Lung (tissue), 12 donors: Measurements from ENCODE around the gene LBX1. TPM values are rescaled to one million over a fixed set of nuclear protein-coding genes. Genes with fewer than 3 reads are reported as not detected.

Experiments
- ATAC-seq: fragments of 200-7000 bp; cut with Tn5 transposase; one replicate; pipeline ENCODE4 v1.9.1; 2020; ENCODE audit warnings: moderate number of reproducible peaks; ENCODE audit not compliant: insufficient read depth, low FRiP score
- DNase-seq, 3 donors: peaks; one replicate each; pipeline ENCODE4 v3.0.0-alpha.2; 2013 to 2017
- H3K27ac ChIP-seq, 2 donors: one replicate each; pipeline ENCODE4 v1.5.1; 2013; ENCODE audit warnings: mild to moderate bottlenecking in 2 of 2, moderate library complexity in 2 of 2, control low read depth in 1 of 2, inconsistent platforms in 1 of 2, low read depth in 1 of 2, low read length in 1 of 2
- H3K27me3 ChIP-seq, 3 donors: one replicate each; pipeline ENCODE4 v1.5.1; 2013; ENCODE audit warnings: low read length in 2 of 3; ENCODE audit not compliant: control insufficient read depth in 3 of 3, insufficient read depth in 3 of 3
- H3K36me3 ChIP-seq, 4 donors: one replicate each; pipeline ENCODE4 v1.5.1; 2013; ENCODE audit warnings: low read length in 4 of 4, mild to moderate bottlenecking in 1 of 4, moderate library complexity in 1 of 4; ENCODE audit not compliant: control insufficient read depth in 4 of 4, insufficient read depth in 4 of 4
- H3K4me1 ChIP-seq, 5 donors: one replicate each; pipeline ENCODE4 v1.5.1; 2013; ENCODE audit warnings: low read length in 5 of 5, mild to moderate bottlenecking in 2 of 5, moderate library complexity in 1 of 5; ENCODE audit not compliant: control insufficient read depth in 5 of 5, insufficient read depth in 5 of 5
- H3K4me3 ChIP-seq: one replicate; pipeline ENCODE4 v1.5.1; 2013; ENCODE audit warnings: mild to moderate bottlenecking, control low read depth, moderate library complexity
- H3K9ac ChIP-seq, 2 donors: one replicate each; pipeline ENCODE4 v1.5.1; 2013; ENCODE audit warnings: low read length in 2 of 2, control low read depth in 1 of 2; ENCODE audit not compliant: insufficient read depth in 1 of 2
- H3K9me3 ChIP-seq, 4 donors: one replicate each; pipeline ENCODE4 v1.5.1; 2013; ENCODE audit warnings: low read length in 3 of 4, mild to moderate bottlenecking in 1 of 4, moderate library complexity in 1 of 4; ENCODE audit not compliant: control insufficient read depth in 4 of 4, insufficient read depth in 3 of 4
- WGBS, 2 donors: extraction: QIAGEN DNeasy Blood & Tissue Kit; methylation state at CpG; one replicate each; pipeline ENCODE4 v1.1.7; 2013; 5-methylcytosine and 5-hydroxymethylcytosine counted together
- polyA plus RNA-seq, 2 donors: library from polyadenylated mRNA; stranded (reverse); fragments of 200-250 nt; gene quantifications; one replicate each; pipeline ENCODE4 v1.2.1, GENCODE V29; 2013
- total RNA-seq, 2 donors: library from RNA; depleted of rRNA in 1 of 2; stranded (reverse); fragments of >200 nt in 1 of 2; gene quantifications; one replicate each; pipeline ENCODE4 v1.2.1, GENCODE V29; 2014 to 2021
- TF ChIP-seq, protein P1 (sequence below): IDR thresholded peaks from 2 replicates; pipeline ENCODE4 v1.5.1; 2012; ENCODE audit warnings: mild to moderate bottlenecking; ENCODE audit errors: control extremely low read depth, extremely low read depth
- donor health status: control.
- donor health status: control.
- donor health status: Bipolar disorder and iron deficiency.
- donor health status: healthy.
- donor health status: DM: yes; HTN: yes; CAD: no.

The LBX1 gene
- total and polyA plus RNA-seq, 4 donors = 0.02 to 0.09 (median 0.04) TPM; not detected in 1

GRCh38 chr10:101237081-101237981, 8.1 kb upstream of the LBX1 start:
- Histone ChIP-seq H3K27ac (no peak overlapping the region), H3K4me3 (no peak overlapping the region), H3K4me1 (peaks cover 0 to 21% (median 4%) of the 10 kb centered on the region in 5 donors), H3K9ac (no peak overlapping the region), H3K27me3 (peaks cover 0 to 83% (median 62%) of the 10 kb centered on the region in 3 donors), H3K9me3 (peaks cover 0 to 10% (median 0%) of the 10 kb centered on the region in 4 donors), H3K36me3 (no peaks in the 10 kb centered on the region)
- ATAC-seq (no peak), DNase-seq (peak in 2 of 3 donors; percentile 50 to 66)
- 13 to 16% methylated on average over 38 of the region's 38 CpGs for WGBS, 2 donors
- TF ChIP-seq, protein P1, sequence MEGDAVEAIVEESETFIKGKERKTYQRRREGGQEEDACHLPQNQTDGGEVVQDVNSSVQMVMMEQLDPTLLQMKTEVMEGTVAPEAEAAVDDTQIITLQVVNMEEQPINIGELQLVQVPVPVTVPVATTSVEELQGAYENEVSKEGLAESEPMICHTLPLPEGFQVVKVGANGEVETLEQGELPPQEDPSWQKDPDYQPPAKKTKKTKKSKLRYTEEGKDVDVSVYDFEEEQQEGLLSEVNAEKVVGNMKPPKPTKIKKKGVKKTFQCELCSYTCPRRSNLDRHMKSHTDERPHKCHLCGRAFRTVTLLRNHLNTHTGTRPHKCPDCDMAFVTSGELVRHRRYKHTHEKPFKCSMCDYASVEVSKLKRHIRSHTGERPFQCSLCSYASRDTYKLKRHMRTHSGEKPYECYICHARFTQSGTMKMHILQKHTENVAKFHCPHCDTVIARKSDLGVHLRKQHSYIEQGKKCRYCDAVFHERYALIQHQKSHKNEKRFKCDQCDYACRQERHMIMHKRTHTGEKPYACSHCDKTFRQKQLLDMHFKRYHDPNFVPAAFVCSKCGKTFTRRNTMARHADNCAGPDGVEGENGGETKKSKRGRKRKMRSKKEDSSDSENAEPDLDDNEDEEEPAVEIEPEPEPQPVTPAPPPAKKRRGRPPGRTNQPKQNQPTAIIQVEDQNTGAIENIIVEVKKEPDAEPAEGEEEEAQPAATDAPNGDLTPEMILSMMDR = no peak

- peaks cover 0 to 13% (median 3%) of the 10 kb centered on the region in 5 donors for H3K4me1 ChIP-seq
- 7 to 13% methylated on average over 46 to 47 of the region's 47 CpGs for WGBS, 2 donors
- TF ChIP-seq, protein P1 = no peak
- H3K9ac ChIP-seq = no peak overlapping the region
- DNase-seq = peak in 2 of 3 donors; percentile 48 to 63
- peaks cover 0 to 10% (median 0%) of the 10 kb centered on the region in 4 donors for H3K9me3 ChIP-seq
- no peaks in the 10 kb centered on the region for H3K36me3 ChIP-seq
- ATAC-seq = no peak
- no peak overlapping the region for H3K4me3 ChIP-seq
- H3K27ac ChIP-seq = no peak overlapping the region
- H3K27me3 ChIP-seq = peaks cover 0 to 91% (median 69%) of the 10 kb centered on the region in 3 donors
Measured at GRCh38 chr10:101236376-101237080, 7.3 kb upstream of the LBX1 start.

DNA sequence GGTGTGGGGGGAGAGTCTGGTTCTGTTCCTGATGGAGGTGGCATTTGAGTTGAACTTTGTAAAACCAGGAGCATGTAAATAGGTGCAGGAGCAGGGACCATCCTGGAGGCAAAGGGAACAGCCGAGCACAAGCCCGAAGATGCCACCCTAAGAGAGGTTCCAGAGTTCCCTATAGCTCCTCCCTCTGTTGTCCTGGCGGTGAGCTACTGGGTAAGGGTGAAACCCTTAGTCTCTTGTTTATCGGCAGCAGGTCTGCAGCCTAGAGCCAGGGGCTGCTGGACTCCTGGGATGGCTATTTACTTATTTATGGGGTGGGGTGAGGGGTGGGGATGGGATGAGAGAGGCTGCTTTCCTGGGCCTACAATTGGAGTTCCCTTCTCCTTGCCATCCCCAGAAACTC, 6.5 kb upstream of the LBX1 start:
- 6 to 18% methylated on average over 4 of the region's 4 CpGs for WGBS, 2 donors
- H3K27me3 ChIP-seq = peaks cover 0 to 95% (median 77%) of the 10 kb centered on the region in 3 donors

More for the DNA sequence above, 6.5 kb upstream of the LBX1 start:
- Histone ChIP-seq H3K27ac (no peak overlapping the region), H3K4me3 (no peak overlapping the region), H3K9me3 (peaks cover 0 to 10% (median 0%) of the 10 kb centered on the region in 4 donors), H3K9ac (no peak overlapping the region), H3K36me3 (no peaks in the 10 kb centered on the region), H3K4me1 (peaks cover 0 to 13% (median 3%) of the 10 kb centered on the region in 5 donors)
- ATAC-seq (no peak), DNase-seq (no peak)
- TF ChIP-seq, protein P1 = no peak
